ACHN (cell line): ENCODE data around the gene ABHD12B.

Experiments
- DNase-seq: peaks from one replicate; pipeline ENCODE4 v3.0.0-alpha.2; 2015
- in situ Hi-C: cut with HindIII; loops from 2 replicates; pipeline ENCODE4 v1.10.0; 2017; ENCODE audit warnings: low sequenced_read_pairs, low pct_ligation_motif_present, low pct_unique_long_range_greater_than_20kb

Gene ABHD12B

GRCh38 chr14:50871914-50872732 is at the start of gene ABHD12B:
TSS of gene ABHD12B (plus strand) at chr14:50872053. CDS start at chr14:50872175, 122 bp downstream.
- in situ Hi-C loops = no loop called here
- no peak for DNase-seq

- in situ Hi-C loops = no loop called here
- no peak for DNase-seq
Observed at GRCh38 chr14:50822501-50823042, 49.3 kb upstream of the ABHD12B start.

- in situ Hi-C loops = no loop called here
- no peak for DNase-seq
Observed at GRCh38 chr14:50823051-50823761, 48.6 kb upstream of the ABHD12B start.

GRCh38 chr14:50823762-50824636 is 47.9 kb upstream of the ABHD12B start:
- in situ Hi-C loops = no loop called here
- no peak for DNase-seq

- in situ Hi-C loops = no loop called here
Observed at GRCh38 chr14:50825307-50825706, 46.5 kb upstream of the ABHD12B start.

GRCh38 chr14:50826681-50827080 is 45.2 kb upstream of the ABHD12B start:
- in situ Hi-C loops = no loop called here
- DNase-seq = no peak

More at GRCh38 chr14:50825307-50825706, 46.5 kb upstream of the ABHD12B start:
- no peak for DNase-seq

GRCh38 chr14:50828721-50829488 is 42.9 kb upstream of the ABHD12B start:
- DNase-seq = no peak

GRCh38 chr14:50829489-50830043 is 42.3 kb upstream of the ABHD12B start:
- in situ Hi-C loops = no loop called here

More at GRCh38 chr14:50828721-50829488, 42.9 kb upstream of the ABHD12B start:
- in situ Hi-C loops = no loop called here

GRCh38 chr14:50830044-50830931 is 41.6 kb upstream of the ABHD12B start:
- peak; percentile 39 for DNase-seq
- in situ Hi-C loops = no loop called here

More at GRCh38 chr14:50829489-50830043, 42.3 kb upstream of the ABHD12B start:
- peak; percentile 13 for DNase-seq

- DNase-seq = peak; percentile 82
- in situ Hi-C loops = no loop called here
Observed at GRCh38 chr14:50830932-50831725, 40.7 kb upstream of the ABHD12B start, which contains the start of gene NIN. TSS of gene NIN (minus strand) at chr14:50831162. CDS start at chr14:50822056, 9,106 bp downstream.

- no peak for DNase-seq
- in situ Hi-C loops = no loop called here
Observed at GRCh38 chr14:50831726-50832168, 40.1 kb upstream of the ABHD12B start.

GRCh38 chr14:50832935-50833630 is 38.8 kb upstream of the ABHD12B start:
- in situ Hi-C loops = no loop called here
- DNase-seq = no peak

GRCh38 chr14:50834802-50835276 is 37.0 kb upstream of the ABHD12B start:
- DNase-seq = no peak
- in situ Hi-C loops = no loop called here

- no peak for DNase-seq
- in situ Hi-C loops = no loop called here
Observed at GRCh38 chr14:50835280-50835679, 36.6 kb upstream of the ABHD12B start.

GRCh38 chr14:50836515-50836914 is 35.3 kb upstream of the ABHD12B start:
- in situ Hi-C loops = no loop called here
- peak; percentile 39 for DNase-seq
